Loucy (cell line): ENCODE data around the gene MAML3.

Experiments
- H2AFZ ChIP-seq: fragments of 200-600 bp; sonication (generic); 2 replicates; pipeline ENCODE4 v1.6.0; 2016; ENCODE audit warnings: antibody characterized with exemption, mild to moderate bottlenecking, low read length, moderate library complexity
- H3F3A ChIP-seq: fragments of 200-600 bp; 2 replicates; pipeline ENCODE4 v1.6.0; 2016; ENCODE audit warnings: antibody characterized with exemption, low read depth, mild to moderate bottlenecking
- H3K27me3 ChIP-seq: fragments of 200-600 bp; sonication (generic); 2 replicates; pipeline ENCODE4 v1.6.1; 2014; ENCODE audit warnings: low read length, mild to moderate bottlenecking; ENCODE audit not compliant: insufficient read depth, poor library complexity, severe bottlenecking
- H3K36me3 ChIP-seq: fragments of 200-600 bp; sonication (generic); 2 replicates; pipeline ENCODE4 v1.6.1; 2016; ENCODE audit warnings: low read length; ENCODE audit not compliant: insufficient read depth
- H3K4me1 ChIP-seq: fragments of 200-600 bp; sonication (generic); 2 replicates; pipeline ENCODE4 v1.5.1; 2014; ENCODE audit warnings: low read length, mild to moderate bottlenecking; ENCODE audit not compliant: insufficient read depth, poor library complexity, severe bottlenecking
- H3K4me2 ChIP-seq: fragments of 200-600 bp; sonication (generic); 2 replicates; pipeline ENCODE4 v1.6.0; 2014; ENCODE audit warnings: antibody characterized with exemption, low read length, low read depth, mild to moderate bottlenecking; ENCODE audit not compliant: poor library complexity, severe bottlenecking
- H3K4me3 ChIP-seq: fragments of 200-600 bp; sonication (generic); 2 replicates; pipeline ENCODE4 v1.5.1; 2014; ENCODE audit warnings: low read length, mild to moderate bottlenecking, mixed read lengths; ENCODE audit not compliant: poor library complexity, severe bottlenecking
- H3K79me2 ChIP-seq: fragments of 200-600 bp; sonication (generic); 2 replicates; pipeline ENCODE4 v1.6.1; 2014; ENCODE audit warnings: low read length; ENCODE audit not compliant: insufficient read depth
- H3K9ac ChIP-seq: fragments of 200-600 bp; sonication (generic); 2 replicates; pipeline ENCODE4 v1.6.0; 2014; ENCODE audit warnings: mild to moderate bottlenecking, low read depth, low read length, moderate library complexity; ENCODE audit not compliant: poor library complexity, severe bottlenecking
- H3K9me2 ChIP-seq: fragments of 200-600 bp; sonication (generic); replicated peaks from 2 replicates; pipeline ENCODE4 v1.6.1; 2016; ENCODE audit warnings: low read depth, low read length, mixed read lengths
- H3K9me3 ChIP-seq: fragments of 200-600 bp; sonication (generic); 2 replicates; pipeline ENCODE4 v1.6.1; 2014; ENCODE audit warnings: mild to moderate bottlenecking, antibody characterized with exemption, low read length, low read depth; ENCODE audit not compliant: insufficient read depth
- H4K20me1 ChIP-seq: fragments of 200-600 bp; sonication (generic); 2 replicates; pipeline ENCODE4 v1.6.0; 2014; ENCODE audit warnings: antibody characterized with exemption, low read length, mild to moderate bottlenecking; ENCODE audit not compliant: insufficient read depth, poor library complexity, severe bottlenecking
- CTCF ChIP-seq: fragments of 200-600 bp; sonication (generic); conservative IDR thresholded peaks from 2 replicates; pipeline ENCODE4 v1.5.1; 2014; ENCODE audit warnings: mild to moderate bottlenecking, antibody characterized with exemption, low read length
- EZH2phosphoT487 ChIP-seq: fragments of 200-600 bp; IDR thresholded peaks from 2 replicates; pipeline ENCODE4 v1.6.1; 2018; ENCODE audit warnings: antibody characterized with exemption, mild to moderate bottlenecking, moderate library complexity, borderline replicate concordance

The MAML3 gene

GRCh38 chr4:140066031-140066930 is 87.7 kb downstream of the MAML3 start:
- no peaks in the 10 kb centered on the region for H3K36me3 ChIP-seq
- peaks cover 73% of the 10 kb centered on the region for H3K79me2 ChIP-seq
- H3K9ac ChIP-seq, result no peak overlapping the region
- H3K4me3 ChIP-seq, result no peak overlapping the region
- H3K9me3 ChIP-seq, result no peaks in the 10 kb centered on the region
- no peaks in the 10 kb centered on the region for H3K9me2 ChIP-seq
- H3K4me2 ChIP-seq, result no peak overlapping the region
- peaks cover 36% of the 10 kb centered on the region for H3K4me1 ChIP-seq
- TF ChIP-seq CTCF, result no peak
- no peak for TF ChIP-seq EZH2phosphoT487
- H2AFZ ChIP-seq, result no peak overlapping the region
- no peaks in the 10 kb centered on the region for H3F3A ChIP-seq
- peaks cover 6% of the 10 kb centered on the region for H4K20me1 ChIP-seq
- no peaks in the 10 kb centered on the region for H3K27me3 ChIP-seq

GRCh38 chr4:140065393-140065792 is 88.6 kb downstream of the MAML3 start:
- H3K27me3 ChIP-seq, result no peaks in the 10 kb centered on the region
- no peaks in the 10 kb centered on the region for H3K36me3 ChIP-seq
- H3K9me3 ChIP-seq, result no peaks in the 10 kb centered on the region
- no peaks in the 10 kb centered on the region for H3F3A ChIP-seq
- H3K4me3 ChIP-seq, result no peak overlapping the region
- no peak overlapping the region for H3K9ac ChIP-seq
- H4K20me1 ChIP-seq, result no peaks in the 10 kb centered on the region
- TF ChIP-seq CTCF (no peak), EZH2phosphoT487 (no peak)
- H3K4me1 ChIP-seq, result peaks cover 35% of the 10 kb centered on the region
- H3K9me2 ChIP-seq, result no peaks in the 10 kb centered on the region
- no peak overlapping the region for H2AFZ ChIP-seq
- H3K4me2 ChIP-seq, result no peak overlapping the region
- peaks cover 72% of the 10 kb centered on the region for H3K79me2 ChIP-seq

DNA sequence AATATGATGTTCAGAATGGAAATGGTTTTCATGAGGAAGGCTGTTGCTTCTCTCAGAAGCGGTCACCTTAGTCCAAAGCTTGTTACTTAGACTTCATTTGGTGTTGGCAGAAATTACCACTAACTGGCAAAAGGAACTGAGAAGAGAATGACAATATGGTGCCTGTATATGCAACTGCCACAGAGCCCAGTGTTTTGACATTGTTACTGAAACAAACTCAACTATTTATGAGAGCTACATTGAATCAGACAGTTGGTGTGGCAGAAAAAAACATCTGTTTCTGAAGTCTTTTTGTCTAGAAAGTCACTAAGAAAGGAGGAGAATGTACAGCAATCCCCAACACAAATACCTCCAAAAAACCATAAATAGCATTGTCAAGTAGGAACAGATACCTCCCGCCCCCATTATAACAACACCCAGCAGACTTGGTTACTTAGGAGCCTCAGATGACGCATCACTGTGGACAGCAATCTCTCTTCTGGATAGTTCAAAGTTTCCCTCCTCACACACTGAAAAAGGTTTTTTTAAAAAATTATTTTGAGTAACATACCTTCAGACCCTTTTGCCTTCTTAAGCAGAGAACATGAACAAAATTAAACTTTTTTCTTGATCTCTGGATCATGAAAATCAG is 92.2 kb downstream of the MAML3 start:
- H3K9me2 ChIP-seq, result no peaks in the 10 kb centered on the region
- no peak for TF ChIP-seq CTCF
- no peak overlapping the region for H3K4me3 ChIP-seq
- peaks cover 43% of the 10 kb centered on the region for H3K4me1 ChIP-seq
- no peak overlapping the region for H3K9ac ChIP-seq
- H3K79me2 ChIP-seq, result peaks cover 66% of the 10 kb centered on the region
- H3F3A ChIP-seq, result no peaks in the 10 kb centered on the region
- no peaks in the 10 kb centered on the region for H3K9me3 ChIP-seq
- no peaks in the 10 kb centered on the region for H4K20me1 ChIP-seq
- no peaks in the 10 kb centered on the region for H3K36me3 ChIP-seq
- H3K27me3 ChIP-seq, result no peaks in the 10 kb centered on the region
- H3K4me2 ChIP-seq, result no peak overlapping the region
- H2AFZ ChIP-seq, result no peak overlapping the region
